H1 (cell line): Measurements from ENCODE around the gene LSM3. TPM values are rescaled to one million over a fixed set of nuclear protein-coding genes. Genes with fewer than 3 reads are reported as not detected.
A peak's percentile ranks its signal among the peaks of the same experiment; 100 is the strongest.

ENCODE experiments used
- CTCF ChIA-PET: fragments of 300-600 bp; sonication (Branson Sonifier 250); formaldehyde crosslinking; loops from one replicate; lab custom pipeline; 2021; ENCODE audit not compliant: partially characterized antibody; lab: Charles Lee
- POLR2A ChIA-PET: fragments of 300-600 bp; sonication (Branson Sonifier 250); formaldehyde crosslinking; loops from one replicate; lab custom pipeline; 2021; ENCODE audit warnings: inconsistent platforms; ENCODE audit not compliant: partially characterized antibody; lab: Charles Lee
- DNase-seq, 2 experiments: peaks; one replicate each; pipeline versions ENCODE4 v3.0.0 to v3.0.0-alpha.2; 2010 to 2022; ENCODE audit warnings: low spot score in 2 of 2, low read depth in 1 of 2, mixed read lengths in 1 of 2
- FAIRE-seq: peaks from 2 replicates; lab custom pipeline; 2011; peaks lifted over from hg19 to GRCh38; lab: Jason Lieb, UNC
- H2AFZ ChIP-seq: 2 replicates; pipeline ENCODE4 v1.8.1; 2012; ENCODE audit warnings: low read length, inconsistent platforms
- H2AK5ac ChIP-seq: 2 replicates; pipeline ENCODE4 v1.6.1; 2013; ENCODE audit warnings: low read depth, low read length
- H2BK120ac ChIP-seq: replicated peaks from 2 replicates; pipeline ENCODE3; 2013; ENCODE audit warnings: low read depth, low read length, inconsistent platforms
- H2BK12ac ChIP-seq: 2 replicates; pipeline ENCODE4 v1.6.1; 2013; ENCODE audit warnings: low read depth, low read length
- H2BK15ac ChIP-seq: 2 replicates; pipeline ENCODE4 v1.6.1; 2013; ENCODE audit warnings: low read length
- H2BK20ac ChIP-seq: 2 replicates; pipeline ENCODE4 v1.6.1; 2013; ENCODE audit warnings: low read length
- H2BK5ac ChIP-seq: 2 replicates; pipeline ENCODE4 v1.6.1; 2013; ENCODE audit warnings: low read depth, low read length
- H3K14ac ChIP-seq: 2 replicates; pipeline ENCODE4 v1.6.1; 2013; ENCODE audit warnings: inconsistent platforms; ENCODE audit not compliant: insufficient read length
- H3K18ac ChIP-seq: 2 replicates; pipeline ENCODE4 v1.6.1; 2013; ENCODE audit warnings: low read length; ENCODE audit errors: extremely low read depth
- H3K23ac ChIP-seq: 2 replicates; pipeline ENCODE4 v1.6.1; 2013; ENCODE audit warnings: inconsistent platforms; ENCODE audit not compliant: insufficient read length
- H3K23me2 ChIP-seq: 2 replicates; pipeline ENCODE4 v1.6.1; 2013; ENCODE audit warnings: low read depth, low read length
- H3K27ac ChIP-seq: 2 replicates; pipeline ENCODE4 v1.6.1; 2011; ENCODE audit warnings: low read depth, low read length, inconsistent platforms
- H3K27me3 ChIP-seq, 4 experiments: replicated peaks in 1 of 4; 1 replicate in 1 of 4; 2 replicates in 3 of 4; pipeline versions ENCODE4 v1.6.1 to v1.8.1; 2011 to 2013; ENCODE audit warnings: low read length in 3 of 4, mild to moderate bottlenecking in 3 of 4, inconsistent platforms in 2 of 4, mixed read lengths in 2 of 4, moderate library complexity in 1 of 4; ENCODE audit not compliant: control insufficient read depth in 3 of 4, insufficient read depth in 3 of 4; ENCODE audit errors: extremely low read depth in 1 of 4
- H3K36me3 ChIP-seq, 4 experiments: 2 replicates each; pipeline versions ENCODE4 v1.6.1 to v1.8.1; 2011 to 2013; ENCODE audit warnings: mild to moderate bottlenecking in 4 of 4, low read length in 3 of 4, moderate library complexity in 2 of 4, control low read depth in 1 of 4, inconsistent platforms in 1 of 4; ENCODE audit not compliant: insufficient read depth in 4 of 4, control insufficient read depth in 2 of 4
- H3K4ac ChIP-seq: replicated peaks from 2 replicates; pipeline ENCODE3; 2013; ENCODE audit warnings: low read length, low read depth, mixed read lengths, inconsistent platforms; ENCODE audit not compliant: insufficient read length
- H3K4me1 ChIP-seq, 4 experiments: replicated peaks in 1 of 4; 1 replicate in 1 of 4; 2 replicates in 3 of 4; pipeline versions ENCODE4 v1.6.1 to v1.8.1; 2011 to 2013; ENCODE audit warnings: low read length in 3 of 4, inconsistent platforms in 2 of 4, mixed read lengths in 1 of 4; ENCODE audit not compliant: insufficient read depth in 4 of 4, control insufficient read depth in 3 of 4
- H3K4me2 ChIP-seq, 2 experiments: 2 replicates each; pipeline versions ENCODE4 v1.6.1 to v1.8.1; 2011 to 2013; ENCODE audit warnings: low read depth in 2 of 2, low read length in 2 of 2, control low read depth in 1 of 2, inconsistent platforms in 1 of 2, mild to moderate bottlenecking in 1 of 2; ENCODE audit not compliant: insufficient read depth in 1 of 2
- H3K4me3 ChIP-seq, 4 experiments: fragments of 200-600, 300-600 bp in 1 of 4; sonication (generic), shearing (Covaris generic), sonication (Bioruptor Twin) in 1 of 4; 2 replicates each; pipeline versions ENCODE4 v1.5.1 to v1.8.1; 2011 to 2016; ENCODE audit warnings: low read length in 4 of 4, low read depth in 3 of 4, control low read depth in 2 of 4, inconsistent platforms in 2 of 4, mild to moderate bottlenecking in 2 of 4, mixed read lengths in 1 of 4, moderate library complexity in 1 of 4; ENCODE audit not compliant: insufficient read depth in 2 of 4; ENCODE audit errors: extremely low read depth in 1 of 4
- H3K56ac ChIP-seq: replicated peaks from 2 replicates; pipeline ENCODE3; 2013; ENCODE audit warnings: low read depth, mild to moderate bottlenecking, mixed read lengths, low read length, inconsistent platforms; ENCODE audit not compliant: insufficient read length
- H3K79me1 ChIP-seq: 2 replicates; pipeline ENCODE4 v1.6.1; 2013; ENCODE audit warnings: low read depth, low read length, control low read depth
- H3K79me2 ChIP-seq, 2 experiments: 2 replicates each; pipeline versions ENCODE4 v1.6.1 to v1.8.1; 2012 to 2013; ENCODE audit warnings: low read length in 2 of 2, mild to moderate bottlenecking in 2 of 2, inconsistent platforms in 1 of 2; ENCODE audit not compliant: insufficient read depth in 2 of 2, control insufficient read depth in 1 of 2
- H3K9ac ChIP-seq, 4 experiments: replicated peaks in 1 of 4; 1 replicate in 1 of 4; 2 replicates in 3 of 4; pipeline versions ENCODE4 v1.6.1 to v1.8.1; 2011 to 2013; ENCODE audit warnings: low read depth in 3 of 4, low read length in 3 of 4, control low read depth in 2 of 4, mild to moderate bottlenecking in 2 of 4, moderate library complexity in 2 of 4, inconsistent platforms in 1 of 4; ENCODE audit errors: extremely low read depth in 1 of 4
- H3K9me3 ChIP-seq, 2 experiments: 2 replicates each; pipeline versions ENCODE4 v1.6.1 to v1.8.1; 2012 to 2013; ENCODE audit warnings: mild to moderate bottlenecking in 2 of 2, moderate library complexity in 2 of 2, control low read depth in 1 of 2, inconsistent platforms in 1 of 2, low read depth in 1 of 2, low read length in 1 of 2, mixed read lengths in 1 of 2; ENCODE audit not compliant: insufficient read depth in 2 of 2
- H4K20me1 ChIP-seq, 2 experiments: replicated peaks in 1 of 2; 2 replicates each; pipeline versions ENCODE3 to v1.8.1; 2011 to 2013; ENCODE audit warnings: inconsistent platforms in 2 of 2, low read length in 2 of 2, mild to moderate bottlenecking in 1 of 2; ENCODE audit not compliant: insufficient read depth in 2 of 2, control insufficient read depth in 1 of 2
- H4K5ac ChIP-seq: 2 replicates; pipeline ENCODE4 v1.6.1; 2013; ENCODE audit warnings: low read length, low read depth, mixed read lengths, inconsistent platforms; ENCODE audit not compliant: insufficient read length
- H4K8ac ChIP-seq: 2 replicates; pipeline ENCODE4 v1.8.0; 2013; ENCODE audit warnings: mild to moderate bottlenecking, moderate library complexity, low read length, inconsistent platforms; ENCODE audit not compliant: insufficient read depth; ENCODE audit errors: extremely low read depth
- H4K91ac ChIP-seq: replicated peaks from 2 replicates; pipeline ENCODE3; 2013; ENCODE audit warnings: low read length, mixed read lengths, inconsistent platforms; ENCODE audit not compliant: insufficient read length
- JUN ChIP-seq: IDR thresholded peaks from 2 replicates; pipeline ENCODE4 v1.6.1; 2011; ENCODE audit warnings: low read depth, mild to moderate bottlenecking, improper control_type of control experiment, low read length
- TEAD4 ChIP-seq: IDR thresholded peaks from 2 replicates; pipeline ENCODE4 v1.6.1; 2012; ENCODE audit warnings: low read depth, low read length, inconsistent platforms, mixed read lengths
- USF2 ChIP-seq: IDR thresholded peaks from 2 replicates; pipeline ENCODE4 v1.6.1; 2011; ENCODE audit warnings: low read length, improper control_type of control experiment
- YY1 ChIP-seq: IDR thresholded peaks from 2 replicates; pipeline ENCODE4 v1.6.1; 2011; ENCODE audit warnings: low read depth, mild to moderate bottlenecking, low read length
- WGBS, 2 experiments: shearing (Covaris generic) in 1 of 2; methylation state at CpG; one replicate each; pipeline versions ENCODE4 v1.1.6 to v1.1.7; 2013 to 2015; ENCODE audit warnings: low lambda C conversion rate in 2 of 2, mixed read lengths in 2 of 2, inconsistent platforms in 1 of 2, low coverage in 1 of 2, missing lambda C conversion rate in 1 of 2; ENCODE audit not compliant: insufficient replicate concordance in 2 of 2, insufficient coverage in 1 of 2, insufficient read length in 1 of 2; ENCODE audit errors: extremely low coverage in 1 of 2, missing lambda C conversion rate in 1 of 2; 5-methylcytosine and 5-hydroxymethylcytosine counted together
- polyA plus RNA-seq, 7 experiments: library from polyadenylated mRNA; depleted of rRNA in 3 of 7; stranded (reverse) in 5 of 7; unstranded in 2 of 7; fragments of >200 nt in 5 of 7; fragments of 200-250 nt in 2 of 7; gene quantifications; 1 replicate in 5 of 7; 2 replicates in 1 of 7; 4 replicates in 1 of 7; pipeline versions ENCODE4 v1.2.1 to v1.2.3, GENCODE V29; 2011 to 2013; ENCODE audit warnings: missing spikeins in 2 of 7, mixed read lengths in 2 of 7
- total RNA-seq: library from RNA; stranded (reverse); fragmentation: NEBNext Ultra II Directional; extraction: Animal tissue kit (Norgen Biotek cat#: 25700); gene quantifications from 2 replicates; pipeline ENCODE4 v1.2.1, GENCODE V29; 2021
- TF ChIP-seq, protein P1 (sequence below), 3 experiments: IDR thresholded peaks; 1 replicate in 2 of 3; 2 replicates in 1 of 3; pipeline versions ENCODE4 v1.5.1 to v1.6.1; 2011; ENCODE audit warnings: low read length in 3 of 3, mild to moderate bottlenecking in 3 of 3, inconsistent platforms in 2 of 3, low read depth in 1 of 3, moderate library complexity in 1 of 3; ENCODE audit not compliant: insufficient read depth in 1 of 3; ENCODE audit errors: control extremely low read depth in 1 of 3

LSM3 gene
- total and polyA plus RNA-seq, 2 of the 8 experiments (the other 6 are each of a cell fraction or from before 2014, with no cell fraction given), result 7.1 to 25.4 TPM

- Histone ChIP-seq H3K4me2 (no peak overlapping the region), H3K14ac (no peak overlapping the region), H3K18ac (no peak overlapping the region), H3K4me1 (peaks cover 0 to 14% (median 9%) of the 10 kb centered on the region in 4 experiments; a peak in 6 of 7 replicates), H3K79me1 (no peaks in the 10 kb centered on the region), H3K23ac (no peak overlapping the region), H2BK15ac (no peak overlapping the region), H3K27me3 (no peaks in the 10 kb centered on the region), H4K20me1 (peaks cover 2 to 6% of the 10 kb centered on the region in 2 experiments), H2BK20ac (no peak overlapping the region), H3K9me3 (no peaks in the 10 kb centered on the region), H3K9ac (no peak overlapping the region), H3K56ac (no peak overlapping the region), H2BK12ac (peak overlapping the region; percentile 18; the same call in 1 of the 2 replicates), H2AK5ac (no peak overlapping the region; the same call in 1 of the 2 replicates), H3K4me3 (no peak overlapping the region), H3K4ac (no peak overlapping the region), H2BK5ac (no peak overlapping the region; the same call in 1 of the 2 replicates), H4K8ac (no peak overlapping the region; the same call in 1 of the 2 replicates), H4K5ac (peak overlapping the region; percentile 12), H3K23me2 (no peaks in the 10 kb centered on the region), H2BK120ac (no peak overlapping the region), H3K79me2 (no peaks in the 10 kb centered on the region), H2AFZ (no peak overlapping the region), H3K27ac (no peak overlapping the region; the same call in 1 of the 2 replicates), H4K91ac (no peak overlapping the region), H3K36me3 (peaks cover 0 to 14% (median 7%) of the 10 kb centered on the region in 4 experiments; a peak in 5 of 8 replicates)
- ChIA-PET CTCF (interaction anchor here (0.6 to 4.3 kb wide), 14 partner anchors 8 to 388 kb away, joined by 3 to 22 read pairs (median 4); partner anchors contain the start of genes CHCHD4 and TMEM43), POLR2A (interaction anchor here (1.1 to 2.9 kb wide), 8 partner anchors 11 to 250 kb away, joined by 3 to 15 read pairs (median 6); partner anchors contain the start of genes CHCHD4 and TMEM43)
- no peak for TF ChIP-seq JUN
- TF ChIP-seq, protein P1, sequence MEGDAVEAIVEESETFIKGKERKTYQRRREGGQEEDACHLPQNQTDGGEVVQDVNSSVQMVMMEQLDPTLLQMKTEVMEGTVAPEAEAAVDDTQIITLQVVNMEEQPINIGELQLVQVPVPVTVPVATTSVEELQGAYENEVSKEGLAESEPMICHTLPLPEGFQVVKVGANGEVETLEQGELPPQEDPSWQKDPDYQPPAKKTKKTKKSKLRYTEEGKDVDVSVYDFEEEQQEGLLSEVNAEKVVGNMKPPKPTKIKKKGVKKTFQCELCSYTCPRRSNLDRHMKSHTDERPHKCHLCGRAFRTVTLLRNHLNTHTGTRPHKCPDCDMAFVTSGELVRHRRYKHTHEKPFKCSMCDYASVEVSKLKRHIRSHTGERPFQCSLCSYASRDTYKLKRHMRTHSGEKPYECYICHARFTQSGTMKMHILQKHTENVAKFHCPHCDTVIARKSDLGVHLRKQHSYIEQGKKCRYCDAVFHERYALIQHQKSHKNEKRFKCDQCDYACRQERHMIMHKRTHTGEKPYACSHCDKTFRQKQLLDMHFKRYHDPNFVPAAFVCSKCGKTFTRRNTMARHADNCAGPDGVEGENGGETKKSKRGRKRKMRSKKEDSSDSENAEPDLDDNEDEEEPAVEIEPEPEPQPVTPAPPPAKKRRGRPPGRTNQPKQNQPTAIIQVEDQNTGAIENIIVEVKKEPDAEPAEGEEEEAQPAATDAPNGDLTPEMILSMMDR (IDR thresholded peaks at IDR 0.05; ENCODE audit: control extremely low read depth in 1 of 3, insufficient read depth in 1 of 3, low read depth in 1 of 3, low read length in 3 of 3), result peak; percentile 1 to 13 (median 13); a peak in 2 of 4 replicates
- no peak for TF ChIP-seq TEAD4
- no peak for TF ChIP-seq USF2
- no peak for TF ChIP-seq YY1
- no peak for DNase-seq
- no peak for FAIRE-seq
- WGBS, 2 experiments, result 81% methylated on average over 10 of the region's 10 CpGs; no CpG with 5 or more reads in 1 of the 2 experiments
Measured at GRCh38 chr3:14145670-14146380, 32.8 kb upstream of the LSM3 start.
